ENCODE data around the gene UTP4. TPM values are rescaled to one million over a fixed set of nuclear protein-coding genes. Genes with fewer than 3 reads are reported as not detected.

UTP4 gene
- total RNA-seq, 3 donors from 2014 or later = 18.6 to 33.2 (median 24.6) TPM

GRCh38 chr16:69186642-69187445 is 54.4 kb downstream of the UTP4 start, which contains the start of gene SNTB2:
SNTB2 (plus strand) TSS chr16:69187164; CDS start chr16:69187167, 3 bp downstream.
- ATAC-seq (peak; percentile 96), DNase-seq (peak; percentile 97 to 98 (median 97))
- Histone ChIP-seq H3K36me3 (ENCODE audit: low read depth) (no peaks in the 10 kb centered on the region), H3K4me3 (peak within 1 kb of the TSS; percentile 59), H3K9me3 (no peaks in the 10 kb centered on the region), H3K4me1 (ENCODE audit: low read depth) (peaks cover 19% of the 10 kb centered on the region)
- TF ChIP-seq, protein P1, sequence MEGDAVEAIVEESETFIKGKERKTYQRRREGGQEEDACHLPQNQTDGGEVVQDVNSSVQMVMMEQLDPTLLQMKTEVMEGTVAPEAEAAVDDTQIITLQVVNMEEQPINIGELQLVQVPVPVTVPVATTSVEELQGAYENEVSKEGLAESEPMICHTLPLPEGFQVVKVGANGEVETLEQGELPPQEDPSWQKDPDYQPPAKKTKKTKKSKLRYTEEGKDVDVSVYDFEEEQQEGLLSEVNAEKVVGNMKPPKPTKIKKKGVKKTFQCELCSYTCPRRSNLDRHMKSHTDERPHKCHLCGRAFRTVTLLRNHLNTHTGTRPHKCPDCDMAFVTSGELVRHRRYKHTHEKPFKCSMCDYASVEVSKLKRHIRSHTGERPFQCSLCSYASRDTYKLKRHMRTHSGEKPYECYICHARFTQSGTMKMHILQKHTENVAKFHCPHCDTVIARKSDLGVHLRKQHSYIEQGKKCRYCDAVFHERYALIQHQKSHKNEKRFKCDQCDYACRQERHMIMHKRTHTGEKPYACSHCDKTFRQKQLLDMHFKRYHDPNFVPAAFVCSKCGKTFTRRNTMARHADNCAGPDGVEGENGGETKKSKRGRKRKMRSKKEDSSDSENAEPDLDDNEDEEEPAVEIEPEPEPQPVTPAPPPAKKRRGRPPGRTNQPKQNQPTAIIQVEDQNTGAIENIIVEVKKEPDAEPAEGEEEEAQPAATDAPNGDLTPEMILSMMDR (IDR thresholded peaks at IDR 0.05) = no peak
- intact Hi-C loops (cut with DNase I, micrococcal nuclease) = no loop called here

- Histone ChIP-seq H3K9me3 (no peaks in the 10 kb centered on the region), H3K4me1 (ENCODE audit: low read depth) (peaks cover 19% of the 10 kb centered on the region), H3K36me3 (ENCODE audit: low read depth) (no peaks in the 10 kb centered on the region), H3K4me3 (peak overlapping the region; percentile 59)
- DNase-seq (peak; percentile 53 to 79 (median 76)), ATAC-seq (peak; percentile 42)
- TF ChIP-seq, protein P1 (IDR thresholded peaks at IDR 0.05) = no peak
- intact Hi-C loops (cut with DNase I, micrococcal nuclease) = no loop called here
These were observed 55.2 kb downstream of the UTP4 start for GRCh38 chr16:69187446-69188235.

GRCh38 chr16:69188236-69188549 is 55.7 kb downstream of the UTP4 start:
- H3K9me3 ChIP-seq = no peaks in the 10 kb centered on the region
- peak overlapping the region; percentile 59 for H3K4me3 ChIP-seq
- ATAC-seq (peak; percentile 5), DNase-seq (peak in 1 of 3 donors; percentile 36)
- intact Hi-C loops (cut with DNase I, micrococcal nuclease) = no loop called here
- TF ChIP-seq, protein P1 (IDR thresholded peaks at IDR 0.05) = no peak
- no peaks in the 10 kb centered on the region for H3K36me3 ChIP-seq (ENCODE audit: low read depth)
- H3K4me1 ChIP-seq (ENCODE audit: low read depth) = peaks cover 19% of the 10 kb centered on the region

GRCh38 chr16:69188716-69189115 is 56.3 kb downstream of the UTP4 start:
- Histone ChIP-seq H3K36me3 (ENCODE audit: low read depth) (no peaks in the 10 kb centered on the region), H3K4me1 (ENCODE audit: low read depth) (peaks cover 20% of the 10 kb centered on the region), H3K4me3 (no peak overlapping the region), H3K9me3 (no peaks in the 10 kb centered on the region)
- ATAC-seq (no peak), DNase-seq (no peak)
- TF ChIP-seq, protein P1 (IDR thresholded peaks at IDR 0.05) = no peak
- intact Hi-C loops (cut with DNase I, micrococcal nuclease) = no loop called here

GRCh38 chr16:69190046-69190588 is 57.7 kb downstream of the UTP4 start:
- ATAC-seq (no peak), DNase-seq (no peak)
- Histone ChIP-seq H3K4me3 (no peak overlapping the region), H3K9me3 (no peaks in the 10 kb centered on the region), H3K4me1 (ENCODE audit: low read depth) (peaks cover 24% of the 10 kb centered on the region), H3K36me3 (ENCODE audit: low read depth) (no peaks in the 10 kb centered on the region)
- intact Hi-C loops (cut with DNase I, micrococcal nuclease) = no loop called here
- TF ChIP-seq, protein P1 (IDR thresholded peaks at IDR 0.05) = no peak
